HG03025 (cell line): ENCODE measurements around the gene RUNX1.
"Not testable (repeated sequence)": the region's sequence is repeated elsewhere in the genome, so short reads cannot be mapped to it uniquely, and the experiment has no call there.

Experiments used
- ATAC-seq: cut with Tn5 transposase; IDR thresholded peaks from one replicate; pipeline ENCODE4 v1.9.1; 2021; ENCODE audit warnings: mild to moderate bottlenecking, moderate library complexity; ENCODE audit not compliant: unreplicated experiment, low FRiP score

The RUNX1 gene

GRCh38 chr21:34994766-34995631 is 54.1 kb downstream of the RUNX1 start:
- ATAC-seq = no peak

DNA sequence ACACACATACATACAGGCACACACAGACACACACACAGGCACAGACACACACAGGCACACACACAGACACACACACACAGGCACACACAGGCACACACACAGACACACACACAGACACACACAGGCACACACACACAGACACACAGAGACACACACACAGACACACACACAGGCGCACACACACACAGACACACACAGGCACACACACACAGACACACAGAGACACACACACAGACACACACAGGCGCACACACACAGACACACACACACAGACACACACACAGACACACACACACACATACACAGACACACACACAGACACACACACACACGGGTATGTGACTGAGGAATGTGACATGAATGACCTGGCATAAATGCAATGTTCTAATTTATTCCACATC is 55.6 kb downstream of the RUNX1 start:
- ATAC-seq = not testable (repeated sequence)

- no peak for ATAC-seq
These were observed 56.2 kb downstream of the RUNX1 start for GRCh38 chr21:34992736-34993398.

DNA sequence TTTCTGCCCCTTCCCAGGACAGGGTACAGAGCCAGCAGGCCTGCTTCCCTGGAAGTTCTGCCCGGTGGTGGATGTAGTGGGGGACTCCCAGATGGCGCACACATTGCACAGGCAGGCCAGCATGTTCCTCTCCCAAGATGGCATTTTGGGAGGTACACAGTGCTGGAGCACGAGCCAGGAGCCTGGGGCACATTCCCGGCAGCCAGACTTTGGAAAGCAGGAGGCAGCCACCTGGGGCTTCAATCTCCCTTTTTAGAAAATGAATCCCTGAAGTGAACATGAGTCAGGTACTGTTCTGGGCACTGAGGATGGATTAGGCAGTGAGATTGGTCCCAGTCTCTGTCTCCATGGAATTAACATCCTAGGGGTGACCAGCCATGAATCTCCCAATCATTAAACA is 56.9 kb downstream of the RUNX1 start:
- ATAC-seq = no peak

- no peak for ATAC-seq
These were observed 57.6 kb downstream of the RUNX1 start for GRCh38 chr21:34991366-34991957.

DNA sequence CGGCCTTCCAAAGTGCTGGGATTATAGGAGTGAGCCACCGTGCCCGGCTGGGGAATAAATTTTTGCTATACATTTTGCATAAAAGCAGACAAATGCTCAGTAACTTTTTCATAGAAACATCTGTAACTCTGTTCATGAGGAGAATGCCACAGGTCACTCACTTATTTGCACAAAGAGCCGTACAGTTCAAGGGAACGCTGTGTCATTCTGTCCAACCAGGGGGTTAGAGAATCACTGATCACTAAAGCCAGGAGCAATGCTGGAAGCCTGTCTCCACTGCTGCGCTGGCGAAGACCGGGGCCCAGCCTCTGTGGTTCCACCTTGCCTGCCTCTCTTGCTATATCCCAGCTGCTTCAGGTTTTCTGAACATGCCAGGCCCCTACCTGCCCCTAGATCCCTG is 58.3 kb downstream of the RUNX1 start:
- ATAC-seq = no peak

GRCh38 chr21:34989337-34990151 is 59.6 kb downstream of the RUNX1 start:
- ATAC-seq = no peak

DNA sequence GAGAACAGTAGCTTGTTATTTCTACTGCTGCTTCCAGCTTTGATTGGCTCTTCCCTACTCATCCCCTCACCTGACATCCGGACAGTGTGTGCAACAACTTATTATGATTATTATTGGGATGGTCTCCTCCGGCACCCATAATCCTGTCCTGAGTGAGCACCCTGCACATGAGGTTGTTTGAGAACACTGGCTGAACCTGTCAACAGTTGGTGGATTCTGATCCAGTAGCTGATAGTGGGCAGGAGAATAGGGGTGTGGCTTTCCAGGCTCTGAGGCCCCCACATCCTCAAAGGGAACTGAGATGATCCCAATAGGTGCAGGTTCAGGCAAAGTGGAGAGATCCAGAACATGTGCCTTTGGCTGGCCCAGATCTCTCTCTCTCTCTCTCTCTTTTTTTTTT is 60.5 kb downstream of the RUNX1 start:
- ATAC-seq = no peak

GRCh38 chr21:34988139-34988538 is 61.0 kb downstream of the RUNX1 start:
- ATAC-seq = no peak

- ATAC-seq = no peak
These were observed 61.5 kb downstream of the RUNX1 start for GRCh38 chr21:34987501-34988072.

DNA sequence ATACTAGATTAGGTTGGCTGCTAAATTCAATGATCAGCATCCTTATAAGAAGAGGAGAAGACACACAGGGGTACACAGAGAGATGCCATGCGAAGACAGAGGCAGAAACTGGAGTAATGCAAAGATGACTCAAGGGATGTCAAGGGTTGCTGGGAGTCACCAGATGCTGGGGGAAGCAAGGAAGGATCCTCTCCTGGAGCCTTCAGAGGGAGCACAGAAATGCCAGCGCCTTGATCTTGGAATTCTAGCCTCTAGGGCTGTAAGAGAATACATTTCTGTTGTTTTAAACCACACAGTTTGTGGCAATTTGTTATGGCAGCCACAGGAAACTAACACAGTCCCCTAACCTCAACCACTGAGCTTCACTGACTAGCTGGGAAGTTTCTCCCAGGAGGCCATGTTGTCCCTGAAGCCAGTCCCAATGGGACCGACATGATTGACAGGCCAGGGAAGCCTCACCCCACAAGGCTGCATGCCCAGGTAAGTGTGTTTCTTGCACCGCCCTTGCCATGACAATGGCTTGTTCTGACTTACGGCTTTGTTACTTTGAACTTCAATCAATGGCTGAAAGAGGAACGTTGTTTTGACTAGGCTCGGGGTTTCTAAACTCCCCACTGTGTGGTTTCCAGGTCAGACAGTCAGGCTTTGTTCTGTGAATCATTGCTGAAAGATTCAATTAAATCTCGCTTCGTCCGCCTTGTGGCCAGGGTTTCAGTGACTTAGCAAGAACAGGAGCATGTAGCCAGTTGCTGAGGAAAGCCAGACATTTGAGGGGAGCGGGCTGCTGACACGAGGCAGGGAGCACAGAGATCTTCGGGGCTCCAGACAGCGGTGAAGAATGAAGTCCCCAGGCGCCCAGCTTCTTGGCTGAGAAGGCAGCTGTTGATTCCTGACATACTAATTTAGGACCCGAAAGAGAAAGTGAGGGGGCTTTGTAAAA is 62.3 kb downstream of the RUNX1 start:
- no peak for ATAC-seq

GRCh38 chr21:34984356-34985058 is 64.6 kb downstream of the RUNX1 start:
- ATAC-seq = no peak

GRCh38 chr21:34983680-34984086 is 65.4 kb downstream of the RUNX1 start:
- no peak for ATAC-seq

DNA sequence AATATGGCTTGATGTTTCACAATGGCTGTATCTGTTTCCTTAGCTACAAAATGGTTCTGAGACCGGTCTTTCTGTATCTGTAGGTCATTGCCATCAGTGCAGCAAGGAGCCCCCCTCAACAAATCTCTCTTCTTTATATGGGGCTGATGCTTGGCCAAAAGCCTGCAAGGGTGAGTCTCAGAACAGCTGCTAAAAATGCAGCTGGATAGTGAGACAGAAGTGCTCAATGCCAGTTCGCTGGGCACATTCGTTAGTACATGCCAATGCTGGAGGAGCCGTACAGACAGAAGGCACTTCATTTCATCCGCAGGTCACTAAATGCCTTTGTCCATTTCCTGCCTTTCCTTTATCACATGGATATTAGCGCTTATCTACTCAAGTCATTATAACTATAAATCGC is 67.3 kb downstream of the RUNX1 start:
- ATAC-seq = no peak

GRCh38 chr21:34980423-34981115 is 68.5 kb downstream of the RUNX1 start:
- no peak for ATAC-seq

DNA sequence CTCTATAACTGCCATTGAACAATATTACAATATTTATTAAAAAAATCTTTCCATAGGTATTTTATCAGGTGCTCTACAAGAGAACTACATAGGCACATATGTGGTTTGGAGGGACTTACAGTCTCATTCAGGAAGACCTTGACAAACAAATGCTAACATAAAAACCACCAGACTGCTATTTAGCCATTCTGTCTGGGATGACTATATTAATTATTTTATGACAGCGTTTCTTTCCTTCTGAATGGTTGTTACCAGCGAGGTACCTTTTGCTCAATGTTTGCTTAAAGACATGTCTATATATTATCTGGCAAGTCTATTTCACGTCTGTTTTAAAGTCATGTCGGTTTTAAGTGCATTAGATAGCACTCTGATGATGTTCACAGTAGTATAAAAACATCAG is 69.7 kb downstream of the RUNX1 start:
- no peak for ATAC-seq

- no peak for ATAC-seq
These were observed 71.8 kb downstream of the RUNX1 start for GRCh38 chr21:34977333-34977732.
